Omental fat pad (tissue), 4 donors: ENCODE data around the gene LAMTOR1. TPM values are rescaled to one million over a fixed set of nuclear protein-coding genes. Genes with fewer than 3 reads are reported as not detected.
"Not testable (repeated sequence)": the region's sequence is repeated elsewhere in the genome, so short reads cannot be mapped to it uniquely, and the experiment has no call there.

Experiments
- ATAC-seq: fragments of 150-250 bp; one replicate; pipeline ENCODE4 v1.9.1; 2016; ENCODE audit warnings: mild to moderate bottlenecking, moderate library complexity; ENCODE audit not compliant: low FRiP score
- DNase-seq: peaks from one replicate; pipeline ENCODE4 v3.0.0-alpha.2; 2019; ENCODE audit warnings: low spot score
- total RNA-seq, 4 donors: library from RNA; depleted of rRNA; stranded (reverse); fragments of >200 nt; gene quantifications; one replicate each; pipeline ENCODE4 v1.1.0, GENCODE V29; 2016
- TF ChIP-seq, protein P1 (sequence below), 3 donors: fragments of 450-650 bp; IDR thresholded peaks; one replicate each; pipeline ENCODE4 v1.5.1; 2016 to 2017; ENCODE audit warnings: antibody characterized with exemption in 3 of 3, mild to moderate bottlenecking in 3 of 3, moderate library complexity in 2 of 3

LAMTOR1 gene
- total RNA-seq, 4 donors from 2014 or later: 88.7 to 137 (median 111) TPM

DNA sequence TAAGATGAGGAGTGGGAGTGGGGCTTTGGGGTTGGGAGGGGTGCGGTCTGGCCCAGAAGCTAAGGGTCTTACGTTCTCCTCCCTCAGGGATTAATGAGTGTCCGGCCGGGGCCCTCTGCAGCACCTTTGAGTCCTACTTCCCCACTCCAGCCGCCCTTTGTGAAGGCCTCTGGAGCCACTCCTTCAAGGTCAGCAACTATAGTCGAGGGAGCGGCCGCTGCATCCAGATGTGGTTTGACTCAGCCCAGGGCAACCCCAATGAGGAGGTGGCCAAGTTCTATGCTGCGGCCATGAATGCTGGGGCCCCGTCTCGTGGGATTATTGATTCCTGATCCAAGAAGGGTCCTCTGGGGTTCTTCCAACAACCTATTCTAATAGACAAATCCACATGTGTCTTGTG lies 36.4 kb upstream of the LAMTOR1 start:
- ATAC-seq (no peak), DNase-seq (no peak)
- TF ChIP-seq, protein P1, sequence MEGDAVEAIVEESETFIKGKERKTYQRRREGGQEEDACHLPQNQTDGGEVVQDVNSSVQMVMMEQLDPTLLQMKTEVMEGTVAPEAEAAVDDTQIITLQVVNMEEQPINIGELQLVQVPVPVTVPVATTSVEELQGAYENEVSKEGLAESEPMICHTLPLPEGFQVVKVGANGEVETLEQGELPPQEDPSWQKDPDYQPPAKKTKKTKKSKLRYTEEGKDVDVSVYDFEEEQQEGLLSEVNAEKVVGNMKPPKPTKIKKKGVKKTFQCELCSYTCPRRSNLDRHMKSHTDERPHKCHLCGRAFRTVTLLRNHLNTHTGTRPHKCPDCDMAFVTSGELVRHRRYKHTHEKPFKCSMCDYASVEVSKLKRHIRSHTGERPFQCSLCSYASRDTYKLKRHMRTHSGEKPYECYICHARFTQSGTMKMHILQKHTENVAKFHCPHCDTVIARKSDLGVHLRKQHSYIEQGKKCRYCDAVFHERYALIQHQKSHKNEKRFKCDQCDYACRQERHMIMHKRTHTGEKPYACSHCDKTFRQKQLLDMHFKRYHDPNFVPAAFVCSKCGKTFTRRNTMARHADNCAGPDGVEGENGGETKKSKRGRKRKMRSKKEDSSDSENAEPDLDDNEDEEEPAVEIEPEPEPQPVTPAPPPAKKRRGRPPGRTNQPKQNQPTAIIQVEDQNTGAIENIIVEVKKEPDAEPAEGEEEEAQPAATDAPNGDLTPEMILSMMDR (IDR thresholded peaks at IDR 0.05): no peak

- TF ChIP-seq, protein P1 (IDR thresholded peaks at IDR 0.05): no peak
- no peak for ATAC-seq
- DNase-seq: no peak
These were observed 35.8 kb upstream of the LAMTOR1 start for GRCh38 chr11:72138821-72139390.

DNA sequence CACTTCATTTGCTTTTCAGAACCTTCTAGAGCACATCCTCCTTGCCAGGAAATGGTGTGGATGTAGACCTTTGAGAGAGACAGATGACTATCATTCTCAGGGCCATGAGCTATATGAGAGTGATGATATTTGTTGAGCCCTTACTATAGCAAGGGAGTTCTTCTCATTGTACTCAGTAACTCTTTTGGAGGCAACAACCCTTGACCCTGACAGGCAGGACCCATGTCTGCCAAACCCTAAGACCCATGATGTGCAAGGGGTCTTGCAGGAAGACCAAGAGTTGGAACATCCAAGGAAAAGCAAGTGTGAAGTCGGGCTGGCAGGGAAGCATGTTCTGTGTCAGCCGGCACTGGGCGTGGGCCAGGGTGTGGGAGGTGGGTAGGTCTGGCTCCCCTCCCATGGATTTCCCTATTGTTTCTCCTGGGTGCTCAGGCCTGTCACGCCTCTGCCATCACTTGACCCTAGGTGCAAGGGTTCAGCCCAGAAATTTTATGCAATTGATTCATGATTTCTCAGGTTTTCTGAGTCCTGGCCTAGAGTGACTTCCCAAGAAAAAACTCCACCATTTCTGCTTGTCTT lies 33.7 kb upstream of the LAMTOR1 start:
- DNase-seq (no peak), ATAC-seq (no peak)
- TF ChIP-seq, protein P1 (IDR thresholded peaks at IDR 0.05): no peak

DNA sequence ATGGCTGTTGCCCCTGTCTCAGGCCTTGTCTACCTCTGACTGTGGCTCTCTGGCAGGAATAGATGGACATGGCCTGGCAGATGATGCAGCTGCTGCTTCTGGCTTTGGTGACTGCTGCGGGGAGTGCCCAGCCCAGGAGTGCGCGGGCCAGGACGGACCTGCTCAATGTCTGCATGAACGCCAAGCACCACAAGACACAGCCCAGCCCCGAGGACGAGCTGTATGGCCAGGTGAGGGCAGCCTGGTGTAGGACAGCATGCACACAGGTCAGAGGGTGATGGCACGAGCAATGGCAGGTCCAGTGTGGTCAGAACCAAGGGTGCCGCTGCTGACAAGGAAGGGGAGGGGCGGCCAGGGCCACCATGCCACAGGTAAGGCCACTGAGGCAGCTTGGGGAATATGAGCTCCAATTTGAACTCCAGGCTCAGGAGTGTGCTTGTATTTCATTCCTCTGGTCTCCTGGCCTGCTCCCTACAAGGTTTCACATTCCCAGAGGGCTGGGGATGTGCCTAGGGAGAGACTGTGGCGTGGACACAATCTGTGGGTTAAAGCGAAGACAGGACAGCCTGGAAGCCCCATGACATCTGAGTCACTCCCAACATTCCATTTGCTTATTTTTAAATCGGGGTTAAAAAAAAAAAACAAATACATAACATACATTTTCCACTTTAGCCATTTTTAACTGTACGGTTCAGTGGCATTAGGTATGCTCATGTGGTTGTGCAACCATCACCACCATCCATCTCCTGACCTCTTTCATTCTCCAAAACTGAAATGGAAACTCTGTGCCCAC lies 33.0 kb upstream of the LAMTOR1 start:
- no peak for DNase-seq
- TF ChIP-seq, protein P1 (IDR thresholded peaks at IDR 0.05): no peak
- ATAC-seq: no peak

DNA sequence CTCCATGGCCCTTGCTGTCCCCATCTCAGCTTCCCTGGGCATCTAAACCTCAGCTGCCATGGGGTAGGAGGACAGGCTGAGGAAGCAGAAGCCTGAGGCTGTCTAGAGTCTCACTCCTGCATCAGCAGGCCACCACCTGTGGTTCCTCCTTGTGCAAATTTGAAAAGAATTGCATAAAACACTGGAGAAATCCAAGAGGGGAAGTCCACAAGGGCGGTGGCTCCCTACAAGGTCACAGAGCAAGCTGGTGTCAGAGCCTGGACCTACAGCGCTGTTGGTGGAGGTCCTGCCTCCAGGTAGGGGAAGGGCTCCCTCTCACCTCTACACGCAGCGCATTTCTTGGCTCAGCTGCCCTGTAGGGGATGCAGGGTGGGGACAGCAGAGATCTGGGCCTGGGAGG lies 32.4 kb upstream of the LAMTOR1 start, which contains the start of gene FOLR3:
Gene FOLR3 (plus strand): TSS at position 253 of the 400 bp plus-strand sequence. CDS start 228 bp downstream, outside the sequence.
- ATAC-seq, DNase-seq: not testable (repeated sequence)

DNA sequence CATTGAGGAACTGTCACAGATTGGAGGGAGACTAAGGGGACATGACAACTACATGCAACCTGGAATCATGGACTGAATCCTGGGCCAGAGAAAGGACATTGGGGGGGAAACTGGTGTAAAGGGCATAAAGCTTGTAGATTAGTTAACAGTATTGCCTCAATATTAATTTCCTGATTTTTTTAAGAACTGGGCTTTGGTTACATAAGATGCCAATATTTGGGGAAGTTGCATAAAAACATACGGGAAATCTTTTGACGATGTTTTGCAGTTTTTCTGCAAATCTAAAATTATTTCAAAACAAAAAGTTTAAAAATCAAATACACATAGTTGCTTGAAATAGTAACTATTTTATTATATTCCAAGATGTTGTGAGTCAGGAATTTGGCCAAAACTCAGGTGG lies 29.5 kb upstream of the LAMTOR1 start:
- ATAC-seq (no peak), DNase-seq (no peak)
- TF ChIP-seq, protein P1 (IDR thresholded peaks at IDR 0.05): no peak

DNA sequence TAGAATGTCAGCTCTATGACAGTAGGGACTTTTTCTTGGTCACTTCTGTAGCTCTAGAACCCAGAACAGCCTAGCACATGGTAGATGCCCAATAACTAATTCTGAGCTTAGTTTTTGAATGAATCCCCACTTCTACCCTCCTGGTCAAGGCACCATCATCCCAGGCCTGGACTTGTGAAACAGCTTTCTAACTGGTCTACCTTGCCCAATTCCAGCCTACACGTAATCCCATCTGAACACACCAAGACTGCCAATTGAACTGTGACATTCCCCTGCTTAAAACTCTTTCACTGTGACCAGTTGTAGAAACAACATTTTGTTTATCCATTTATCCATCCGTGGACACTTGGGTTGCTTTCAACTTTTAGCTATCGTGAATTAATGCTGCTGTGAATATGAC lies 26.3 kb upstream of the LAMTOR1 start:
- TF ChIP-seq, protein P1 (IDR thresholded peaks at IDR 0.05): no peak
- DNase-seq: no peak
- ATAC-seq: no peak
